HG03135 (cell line): ENCODE measurements around the gene PDIK1L.
A peak's percentile ranks its signal among the peaks of the same experiment; 100 is the strongest.

Experiments used
- ATAC-seq: cut with Tn5 transposase; IDR thresholded peaks from one replicate; pipeline ENCODE4 v1.9.1; 2021; ENCODE audit warnings: mild to moderate bottlenecking, moderate library complexity; ENCODE audit not compliant: unreplicated experiment

PDIK1L gene

GRCh38 chr1:26111530-26112406 lies at the start of gene PDIK1L:
PDIK1L (plus strand) TSS chr1:26111824; CDS start chr1:26114309, 2,485 bp downstream.
- ATAC-seq = peak; percentile 62

- ATAC-seq = no peak
Measured at GRCh38 chr1:26064553-26064952, 47.1 kb upstream of the PDIK1L start.

GRCh38 chr1:26066160-26066559 lies 45.5 kb upstream of the PDIK1L start:
- ATAC-seq = no peak

GRCh38 chr1:26066857-26067256 lies 44.8 kb upstream of the PDIK1L start:
- no peak for ATAC-seq

GRCh38 chr1:26067432-26067911 lies 44.2 kb upstream of the PDIK1L start, which contains the start of gene TRIM63:
TRIM63 (minus strand) TSS chr1:26067630; CDS start chr1:26067494, 136 bp downstream.
- no peak for ATAC-seq

GRCh38 chr1:26069941-26070295 lies 41.7 kb upstream of the PDIK1L start:
- no peak for ATAC-seq

- ATAC-seq = no peak
Measured at GRCh38 chr1:26070296-26070962, 41.2 kb upstream of the PDIK1L start.

GRCh38 chr1:26070963-26071342 lies 40.7 kb upstream of the PDIK1L start:
- ATAC-seq = no peak

GRCh38 chr1:26072305-26072704 lies 39.3 kb upstream of the PDIK1L start:
- ATAC-seq = no peak

GRCh38 chr1:26075421-26076144 lies 36.0 kb upstream of the PDIK1L start:
- no peak for ATAC-seq

GRCh38 chr1:26077524-26077923 lies 34.1 kb upstream of the PDIK1L start:
- ATAC-seq = no peak

- ATAC-seq = no peak
Measured at GRCh38 chr1:26078286-26079177, 33.1 kb upstream of the PDIK1L start.

GRCh38 chr1:26079178-26079563 lies 32.5 kb upstream of the PDIK1L start:
- ATAC-seq = no peak

- no peak for ATAC-seq
Measured at GRCh38 chr1:26079960-26080814, 31.4 kb upstream of the PDIK1L start.

- no peak for ATAC-seq
Measured at GRCh38 chr1:26081267-26082019, 30.2 kb upstream of the PDIK1L start.

GRCh38 chr1:26082020-26082350 lies 29.6 kb upstream of the PDIK1L start:
- ATAC-seq = no peak

- no peak for ATAC-seq
Measured at GRCh38 chr1:26083208-26083607, 28.4 kb upstream of the PDIK1L start.

GRCh38 chr1:26084091-26084561 lies 27.5 kb upstream of the PDIK1L start:
- ATAC-seq = no peak

GRCh38 chr1:26084844-26085243 lies 26.8 kb upstream of the PDIK1L start:
- no peak for ATAC-seq
